Heart left ventricle (tissue), 13 donors: ENCODE data around the gene FREM1.

Experiments used
- POLR2A ChIP-seq, 2 donors: fragments of 450-650 bp; IDR thresholded peaks; one replicate each; pipeline ENCODE4 v1.6.1; 2017; ENCODE audit warnings: antibody characterized with exemption in 2 of 2, mild to moderate bottlenecking in 2 of 2, moderate library complexity in 2 of 2
- TF ChIP-seq, protein P1 (sequence below), 12 donors: fragments of 200-600 bp; sonication (generic) in 4 of 12; IDR thresholded peaks; one replicate each; pipeline versions ENCODE4 v1.5.0 to v1.8.0; 2018 to 2022; ENCODE audit warnings: antibody characterized with exemption in 12 of 12, mild to moderate bottlenecking in 5 of 12
- donor health status: ischemic (EF 13 %, LVEDD 7.1; RV severe dilation, severe dysfunction).
- donor health status: DM: no; HTN: yes; CAD: no.
- donor health status: DM: no; HTN: no; CAD: no.
- donor health status: ischemic (EF 25% LVEDD 6.9; RV normal size, moderate dysfunction).
- donor health status: ischemic (EF 25% LVEDD 5.7; RV mildly dilated, moderate dysfunction).
- donor health status: ischemic (EF 35%, LVEDD 5.7; RV mildly dilated, moderate dysfunction).
- donor health status: nonischemic (EF 11% LVEDD 7.7; RV severe dilation, severe dysfunction).
- donor health status: DM: yes; HTN: yes; CAD: no.
- donor health status: PGD.
- donor health status: ischemic (EF 29% LVEDD 5.4; RV normal size, mild dysfunction).
- donor health status: nonischemic (EF 23%, LVEDD 6.1; RV moderate dilation, normal function).

DNA sequence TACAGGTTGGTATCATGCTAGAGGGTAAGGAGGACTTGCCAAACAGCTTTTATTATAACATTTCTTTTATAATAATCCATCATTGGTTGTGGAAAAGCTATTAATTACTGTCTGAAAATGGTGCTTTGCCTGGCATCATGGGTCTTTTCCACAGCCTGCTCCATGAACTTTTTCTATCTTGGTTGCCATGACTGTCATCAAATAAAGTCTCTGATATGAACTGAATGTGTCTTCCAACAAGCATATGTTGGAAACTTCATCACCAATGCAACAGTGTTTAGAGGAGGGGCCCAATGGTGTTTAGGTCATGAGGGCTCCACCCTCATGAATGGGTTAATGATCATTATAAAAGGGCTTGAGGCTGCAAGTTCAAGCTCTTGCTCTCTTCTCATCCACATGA, 81.0 kb downstream of the FREM1 start:
- TF ChIP-seq, protein P1, sequence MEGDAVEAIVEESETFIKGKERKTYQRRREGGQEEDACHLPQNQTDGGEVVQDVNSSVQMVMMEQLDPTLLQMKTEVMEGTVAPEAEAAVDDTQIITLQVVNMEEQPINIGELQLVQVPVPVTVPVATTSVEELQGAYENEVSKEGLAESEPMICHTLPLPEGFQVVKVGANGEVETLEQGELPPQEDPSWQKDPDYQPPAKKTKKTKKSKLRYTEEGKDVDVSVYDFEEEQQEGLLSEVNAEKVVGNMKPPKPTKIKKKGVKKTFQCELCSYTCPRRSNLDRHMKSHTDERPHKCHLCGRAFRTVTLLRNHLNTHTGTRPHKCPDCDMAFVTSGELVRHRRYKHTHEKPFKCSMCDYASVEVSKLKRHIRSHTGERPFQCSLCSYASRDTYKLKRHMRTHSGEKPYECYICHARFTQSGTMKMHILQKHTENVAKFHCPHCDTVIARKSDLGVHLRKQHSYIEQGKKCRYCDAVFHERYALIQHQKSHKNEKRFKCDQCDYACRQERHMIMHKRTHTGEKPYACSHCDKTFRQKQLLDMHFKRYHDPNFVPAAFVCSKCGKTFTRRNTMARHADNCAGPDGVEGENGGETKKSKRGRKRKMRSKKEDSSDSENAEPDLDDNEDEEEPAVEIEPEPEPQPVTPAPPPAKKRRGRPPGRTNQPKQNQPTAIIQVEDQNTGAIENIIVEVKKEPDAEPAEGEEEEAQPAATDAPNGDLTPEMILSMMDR (IDR thresholded peaks at IDR 0.05), result no peak
- no peak for TF ChIP-seq POLR2A (IDR thresholded peaks at IDR 0.05)
